Measurements from ENCODE around the gene NGEF.

The NGEF gene

GRCh38 chr2:232884001-232884421 lies 129.0 kb downstream of the NGEF start:
- DNase-seq (ENCODE audit: low spot score), result no peak

- no peak for DNase-seq (ENCODE audit: low spot score)
Observed at GRCh38 chr2:232883116-232883721, 129.8 kb downstream of the NGEF start.

- DNase-seq (ENCODE audit: low spot score), result no peak
Observed at GRCh38 chr2:232882505-232883115, 130.4 kb downstream of the NGEF start.

GRCh38 chr2:232882085-232882484 lies 131.0 kb downstream of the NGEF start:
- DNase-seq (ENCODE audit: low spot score), result no peak

GRCh38 chr2:232880764-232881351 lies 132.2 kb downstream of the NGEF start:
- DNase-seq (ENCODE audit: low spot score), result no peak

GRCh38 chr2:232879618-232880494 lies 133.2 kb downstream of the NGEF start:
- no peak for DNase-seq (ENCODE audit: low spot score)

- DNase-seq (ENCODE audit: low spot score), result no peak
Observed at GRCh38 chr2:232878855-232879617, 134.0 kb downstream of the NGEF start.

- DNase-seq (ENCODE audit: low spot score), result no peak
Observed at GRCh38 chr2:232877940-232878511, 135.0 kb downstream of the NGEF start.

- no peak for DNase-seq (ENCODE audit: low spot score)
Observed at GRCh38 chr2:232876978-232877441, 136.0 kb downstream of the NGEF start.

- DNase-seq (ENCODE audit: low spot score), result peak; percentile 32
Observed at GRCh38 chr2:232876161-232876977, 136.7 kb downstream of the NGEF start.

- no peak for DNase-seq (ENCODE audit: low spot score)
Observed at GRCh38 chr2:232875256-232876121, 137.6 kb downstream of the NGEF start.

- DNase-seq (ENCODE audit: low spot score), result no peak
Observed at GRCh38 chr2:232874677-232875223, 138.3 kb downstream of the NGEF start.

GRCh38 chr2:232873909-232874641 lies 139.0 kb downstream of the NGEF start:
- DNase-seq (ENCODE audit: low spot score), result no peak

GRCh38 chr2:232873292-232873908 lies 139.7 kb downstream of the NGEF start:
- no peak for DNase-seq (ENCODE audit: low spot score)

GRCh38 chr2:232872826-232873225 lies 140.2 kb downstream of the NGEF start:
- DNase-seq (ENCODE audit: low spot score), result no peak

- DNase-seq (ENCODE audit: low spot score), result no peak
Observed at GRCh38 chr2:232871835-232872736, 141.0 kb downstream of the NGEF start.

GRCh38 chr2:232871418-232871834 lies 141.6 kb downstream of the NGEF start:
- DNase-seq (ENCODE audit: low spot score), result no peak

Measured in AG08395 (cell line).